H9 (cell line): ENCODE data around the gene ACYP2. TPM values are rescaled to one million over a fixed set of nuclear protein-coding genes. Genes with fewer than 3 reads are reported as not detected.

Experiments used
- DNase-seq: peaks from one replicate; pipeline ENCODE4 v3.0.0-alpha.2; 2017
- H2AFZ ChIP-seq: one replicate; pipeline ENCODE4 v1.6.1; 2013; ENCODE audit warnings: mild to moderate bottlenecking, low read length, control low read depth, moderate library complexity
- H2AK5ac ChIP-seq: 2 replicates; pipeline ENCODE4 v1.6.1; 2013; ENCODE audit warnings: low read length, control low read depth, mixed read lengths; ENCODE audit not compliant: insufficient read length
- H2BK120ac ChIP-seq: one replicate; pipeline ENCODE4 v1.6.1; 2013; ENCODE audit warnings: low read depth, mild to moderate bottlenecking, low read length, control low read depth, inconsistent platforms; ENCODE audit not compliant: poor library complexity, severe bottlenecking
- H2BK12ac ChIP-seq: 2 replicates; pipeline ENCODE4 v1.6.1; 2013; ENCODE audit warnings: low read length, control low read depth, mixed read lengths, low read depth; ENCODE audit not compliant: insufficient read length
- H2BK15ac ChIP-seq: 2 replicates; pipeline ENCODE4 v1.6.1; 2013; ENCODE audit warnings: low read depth, low read length, control low read depth
- H2BK20ac ChIP-seq: one replicate; pipeline ENCODE4 v1.6.1; 2013; ENCODE audit warnings: low read depth, mild to moderate bottlenecking, low read length, control low read depth, inconsistent platforms; ENCODE audit not compliant: poor library complexity, severe bottlenecking
- H2BK5ac ChIP-seq: 2 replicates; pipeline ENCODE4 v1.6.1; 2013; ENCODE audit warnings: low read length, control low read depth, mixed read lengths; ENCODE audit not compliant: insufficient read length
- H3K14ac ChIP-seq: 2 replicates; pipeline ENCODE4 v1.6.1; 2013; ENCODE audit warnings: low read length, control low read depth; ENCODE audit not compliant: insufficient read depth
- H3K18ac ChIP-seq: 2 replicates; pipeline ENCODE4 v1.6.1; 2013; ENCODE audit warnings: low read depth, mild to moderate bottlenecking, mixed read lengths, low read length, control low read depth; ENCODE audit not compliant: insufficient read length
- H3K23ac ChIP-seq: 2 replicates; pipeline ENCODE4 v1.6.1; 2013; ENCODE audit warnings: low read length, control low read depth, mixed read lengths, low read depth; ENCODE audit not compliant: insufficient read length
- H3K23me2 ChIP-seq: 2 replicates; pipeline ENCODE4 v1.6.1; 2013; ENCODE audit warnings: low read depth, mild to moderate bottlenecking, mixed read lengths, low read length, control low read depth; ENCODE audit not compliant: insufficient read length, poor library complexity, severe bottlenecking
- H3K27ac ChIP-seq: 2 replicates; pipeline ENCODE4 v1.5.1; 2013; ENCODE audit warnings: low read length, control low read depth, mixed read lengths, low read depth; ENCODE audit not compliant: insufficient read length
- H3K27me3 ChIP-seq: 2 replicates; pipeline ENCODE4 v1.6.1; 2013; ENCODE audit warnings: low read length, control low read depth, inconsistent platforms; ENCODE audit not compliant: insufficient read depth
- H3K4ac ChIP-seq: 2 replicates; pipeline ENCODE4 v1.6.1; 2013; ENCODE audit warnings: low read depth, mild to moderate bottlenecking, control low read depth, inconsistent platforms, low read length, moderate library complexity
- H3K4me1 ChIP-seq: 2 replicates; pipeline ENCODE4 v1.6.1; 2013; ENCODE audit warnings: low read length, control low read depth, inconsistent platforms; ENCODE audit not compliant: insufficient read depth
- H3K4me2 ChIP-seq: 2 replicates; pipeline ENCODE4 v1.6.1; 2013; ENCODE audit warnings: low read length, control low read depth, mixed read lengths; ENCODE audit not compliant: insufficient read length, insufficient read depth
- H3K56ac ChIP-seq: 2 replicates; pipeline ENCODE4 v1.6.1; 2013; ENCODE audit warnings: low read depth, mild to moderate bottlenecking, mixed read lengths, low read length, control low read depth; ENCODE audit not compliant: insufficient read length
- H3K79me1 ChIP-seq: 2 replicates; pipeline ENCODE4 v1.6.1; 2013; ENCODE audit warnings: low read depth, mild to moderate bottlenecking, moderate library complexity, low read length, control low read depth, inconsistent platforms; ENCODE audit not compliant: insufficient read depth, poor library complexity, severe bottlenecking
- H3K79me2 ChIP-seq: 2 replicates; pipeline ENCODE4 v1.6.1; 2013; ENCODE audit warnings: low read length, control low read depth, inconsistent platforms; ENCODE audit not compliant: insufficient read depth
- H3K9ac ChIP-seq: 2 replicates; pipeline ENCODE4 v1.6.1; 2013; ENCODE audit warnings: low read length, control low read depth, mixed read lengths; ENCODE audit not compliant: insufficient read length; ENCODE audit errors: extremely low read depth
- H3K9me3 ChIP-seq: one replicate; pipeline ENCODE4 v1.6.1; 2013; ENCODE audit warnings: low read depth, low read length, inconsistent platforms; ENCODE audit not compliant: control insufficient read depth
- H3T11ph ChIP-seq: one replicate; pipeline ENCODE4 v1.6.1; 2013; ENCODE audit warnings: mild to moderate bottlenecking, low read length, control low read depth, inconsistent platforms
- H4K20me1 ChIP-seq: one replicate; pipeline ENCODE4 v1.6.1; 2013; ENCODE audit not compliant: control insufficient read depth, insufficient read length, insufficient read depth
- H4K5ac ChIP-seq: 2 replicates; pipeline ENCODE4 v1.6.1; 2013; ENCODE audit warnings: low read depth, mild to moderate bottlenecking, mixed read lengths, low read length, control low read depth; ENCODE audit not compliant: insufficient read length
- H4K8ac ChIP-seq: replicated peaks from 2 replicates; pipeline ENCODE4 v1.6.1; 2013; ENCODE audit warnings: low read length, control low read depth, mixed read lengths, low read depth; ENCODE audit not compliant: insufficient read length
- H4K91ac ChIP-seq: 2 replicates; pipeline ENCODE4 v1.6.1; 2013; ENCODE audit warnings: low read depth, mild to moderate bottlenecking, moderate library complexity, mixed read lengths, low read length, control low read depth; ENCODE audit not compliant: insufficient read length
- H3K27ac Mint-ChIP-seq, 3 experiments: 2 replicates in 2 of 3; 3 replicates in 1 of 3; pipeline ENCODE4 v1.8.0; 2020 to 2021; ENCODE audit warnings: mixed read lengths in 3 of 3, mild to moderate bottlenecking in 1 of 3, moderate library complexity in 1 of 3
- H3K27me3 Mint-ChIP-seq: 2 replicates; pipeline ENCODE4 v1.8.0; 2021; ENCODE audit warnings: low read depth, mild to moderate bottlenecking, moderate library complexity, mixed read lengths
- H3K36me3 Mint-ChIP-seq, 3 experiments: 2 replicates in 2 of 3; 3 replicates in 1 of 3; pipeline ENCODE4 v1.8.0; 2020 to 2021; ENCODE audit warnings: low read depth in 3 of 3, mixed read lengths in 3 of 3; ENCODE audit not compliant: insufficient read depth in 1 of 3
- H3K4me1 Mint-ChIP-seq, 2 experiments: 2 replicates each; pipeline ENCODE4 v1.8.0; 2020; ENCODE audit warnings: mixed read lengths in 2 of 2
- H3K4me3 Mint-ChIP-seq, 2 experiments: 2 replicates in 1 of 2; 3 replicates in 1 of 2; pipeline ENCODE4 v1.8.0; 2020 to 2021; ENCODE audit warnings: mild to moderate bottlenecking in 2 of 2, mixed read lengths in 2 of 2, moderate library complexity in 1 of 2
- H3K9me3 Mint-ChIP-seq, 2 experiments: 2 replicates in 1 of 2; 3 replicates in 1 of 2; pipeline ENCODE4 v1.8.0; 2020; ENCODE audit warnings: mild to moderate bottlenecking in 2 of 2, mixed read lengths in 2 of 2, moderate library complexity in 1 of 2
- WGBS: extraction: QIAGEN DNeasy Blood & Tissue Kit; methylation state at CpG from one replicate; pipeline ENCODE4 v1.1.7; 2013; ENCODE audit warnings: missing lambda C conversion rate, low lambda C conversion rate, mixed read lengths; ENCODE audit not compliant: insufficient read length; ENCODE audit errors: extremely low coverage; 5-methylcytosine and 5-hydroxymethylcytosine counted together
- total RNA-seq: library from RNA; stranded (reverse); gene quantifications from 2 replicates; pipeline ENCODE4 v1.2.1, GENCODE V29; 2021
- TF ChIP-seq, protein P1 (sequence below): fragments of 200-600 bp; sonication (generic); conservative IDR thresholded peaks from 3 replicates; pipeline ENCODE4 v1.8.0; 2021; ENCODE audit warnings: antibody characterized with exemption, mild to moderate bottlenecking

The ACYP2 gene
- total RNA-seq, 1 experiment from 2014 or later = 3.2 TPM

DNA sequence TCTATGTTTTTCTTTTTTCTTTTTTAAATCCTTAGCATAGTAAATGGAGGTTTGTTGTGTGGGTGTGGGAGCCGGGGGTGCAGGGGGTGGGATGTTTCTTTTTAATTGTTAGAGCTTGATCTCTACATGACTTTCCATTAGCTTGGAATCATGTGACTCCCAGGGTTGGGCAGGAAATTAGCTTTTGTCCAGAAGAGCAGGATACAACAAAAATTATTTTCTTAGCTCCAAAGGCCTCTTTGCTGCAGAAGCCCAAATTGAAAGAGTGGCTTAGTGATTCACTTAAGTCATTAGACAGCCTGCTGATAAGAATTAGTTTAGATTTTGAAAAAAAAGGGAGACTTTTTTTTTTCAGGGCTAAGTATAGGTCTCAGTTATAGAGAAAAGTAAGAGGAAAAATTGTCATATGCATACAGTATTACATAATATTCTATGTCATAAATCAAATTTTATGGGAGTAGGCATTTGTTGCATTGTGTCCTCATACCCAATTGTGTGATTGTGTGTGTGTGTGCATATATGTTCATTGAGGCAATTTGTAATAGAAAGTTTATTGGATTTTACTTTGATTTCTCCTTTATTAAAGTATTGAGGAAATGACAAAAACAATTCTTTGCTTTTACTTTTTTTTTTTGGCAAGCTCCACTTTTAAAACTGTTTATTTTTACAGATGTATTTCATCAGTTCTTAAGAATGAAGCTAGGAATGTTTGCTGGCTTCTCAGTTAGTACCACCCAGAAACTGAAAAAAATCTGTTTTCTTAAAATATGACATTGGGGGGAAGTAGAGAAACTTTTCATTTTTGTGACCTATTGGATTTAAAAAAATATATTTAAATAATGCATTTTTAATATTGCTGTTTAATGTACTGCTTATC lies 93.2 kb downstream of the ACYP2 start:
- Histone ChIP-seq H3K4ac (no peak overlapping the region), H3K23ac (no peak overlapping the region), H3K79me2 (no peaks in the 10 kb centered on the region), H4K20me1 (no peaks in the 10 kb centered on the region), H3K9ac (no peak overlapping the region), H3K27me3 (no peaks in the 10 kb centered on the region), H3T11ph (no peak overlapping the region), H2BK12ac (no peak overlapping the region), H3K4me1 (no peaks in the 10 kb centered on the region; the same call in 1 of the 2 replicates), H4K5ac (no peak overlapping the region), H3K18ac (no peak overlapping the region), H2BK15ac (no peak overlapping the region), H3K79me1 (no peaks in the 10 kb centered on the region), H4K8ac (no peak overlapping the region), H3K14ac (no peak overlapping the region), H2BK120ac (no peak overlapping the region), H2AK5ac (no peak overlapping the region), H3K23me2 (no peaks in the 10 kb centered on the region), H2AFZ (no peak overlapping the region), H2BK20ac (no peak overlapping the region), H3K27ac (no peak overlapping the region), H3K4me2 (no peak overlapping the region), H2BK5ac (no peak overlapping the region), H4K91ac (no peak overlapping the region), H3K56ac (no peak overlapping the region), H3K9me3 (no peaks in the 10 kb centered on the region)
- H3K4me1 Mint-ChIP-seq = peaks cover 3 to 4% of the 10 kb centered on the region in 2 experiments; a peak in 1 of 4 replicates
- no peak overlapping the region for H3K27ac Mint-ChIP-seq
- DNase-seq = no peak
- no CpG with 5 or more reads among the region's 1 CpG for WGBS
- no peaks in the 10 kb centered on the region; a peak in 1 of 5 replicates for H3K9me3 Mint-ChIP-seq
- no peak overlapping the region for H3K4me3 Mint-ChIP-seq
- H3K27me3 Mint-ChIP-seq = no peaks in the 10 kb centered on the region
- H3K36me3 Mint-ChIP-seq = no peaks in the 10 kb centered on the region
- TF ChIP-seq, protein P1, sequence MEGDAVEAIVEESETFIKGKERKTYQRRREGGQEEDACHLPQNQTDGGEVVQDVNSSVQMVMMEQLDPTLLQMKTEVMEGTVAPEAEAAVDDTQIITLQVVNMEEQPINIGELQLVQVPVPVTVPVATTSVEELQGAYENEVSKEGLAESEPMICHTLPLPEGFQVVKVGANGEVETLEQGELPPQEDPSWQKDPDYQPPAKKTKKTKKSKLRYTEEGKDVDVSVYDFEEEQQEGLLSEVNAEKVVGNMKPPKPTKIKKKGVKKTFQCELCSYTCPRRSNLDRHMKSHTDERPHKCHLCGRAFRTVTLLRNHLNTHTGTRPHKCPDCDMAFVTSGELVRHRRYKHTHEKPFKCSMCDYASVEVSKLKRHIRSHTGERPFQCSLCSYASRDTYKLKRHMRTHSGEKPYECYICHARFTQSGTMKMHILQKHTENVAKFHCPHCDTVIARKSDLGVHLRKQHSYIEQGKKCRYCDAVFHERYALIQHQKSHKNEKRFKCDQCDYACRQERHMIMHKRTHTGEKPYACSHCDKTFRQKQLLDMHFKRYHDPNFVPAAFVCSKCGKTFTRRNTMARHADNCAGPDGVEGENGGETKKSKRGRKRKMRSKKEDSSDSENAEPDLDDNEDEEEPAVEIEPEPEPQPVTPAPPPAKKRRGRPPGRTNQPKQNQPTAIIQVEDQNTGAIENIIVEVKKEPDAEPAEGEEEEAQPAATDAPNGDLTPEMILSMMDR = no peak
